Stimulated activated effector memory CD8-positive, alpha-beta T cell treated with anti-CD3 and anti-CD28 coated beads, Interleukin-12 subunit alpha, Interleukin-12 subunit beta, amount 100 ng/mL, for 72 hours (primary cell): ENCODE results near the gene METTL6.
A peak's percentile ranks its signal among the peaks of the same experiment; 100 is the strongest.
"Not testable (repeated sequence)": the region's sequence is repeated elsewhere in the genome, so short reads cannot be mapped to it uniquely, and the experiment has no call there.

Source experiments
- ATAC-seq: fragments of 150-1000 bp; cut with Tn5 transposase; 2 replicates; pipeline ENCODE4 v1.10.0; 2021
- DNase-seq, 2 donors: peaks; one replicate each; pipeline ENCODE4 v3.0.0; 2021 to 2022; ENCODE audit warnings: low spot score in 2 of 2
- H3K27ac Mint-ChIP-seq: one replicate; pipeline ENCODE4 v1.8.0; 2022; ENCODE audit warnings: mild to moderate bottlenecking, mixed read lengths
- H3K36me3 Mint-ChIP-seq: one replicate; pipeline ENCODE4 v1.8.0; 2022; ENCODE audit warnings: mild to moderate bottlenecking, mixed read lengths
- H3K4me1 Mint-ChIP-seq: one replicate; pipeline ENCODE4 v1.8.0; 2022; ENCODE audit warnings: mixed read lengths
- H3K4me3 Mint-ChIP-seq: one replicate; pipeline ENCODE4 v1.8.0; 2022; ENCODE audit warnings: mild to moderate bottlenecking, mixed read lengths
- H3K9me3 Mint-ChIP-seq: one replicate; pipeline ENCODE4 v1.8.0; 2022; ENCODE audit warnings: mixed read lengths

Gene METTL6

GRCh38 chr3:15377961-15378791 lies 49.2 kb downstream of the METTL6 start:
- ATAC-seq (peak; percentile 97), DNase-seq (peak; percentile 73 to 95)
- Mint-ChIP-seq H3K27ac (peak overlapping the region; percentile 94), H3K9me3 (no peaks in the 10 kb centered on the region), H3K36me3 (peaks cover 12% of the 10 kb centered on the region), H3K4me1 (peaks cover 17% of the 10 kb centered on the region), H3K4me3 (no peak overlapping the region)

DNA sequence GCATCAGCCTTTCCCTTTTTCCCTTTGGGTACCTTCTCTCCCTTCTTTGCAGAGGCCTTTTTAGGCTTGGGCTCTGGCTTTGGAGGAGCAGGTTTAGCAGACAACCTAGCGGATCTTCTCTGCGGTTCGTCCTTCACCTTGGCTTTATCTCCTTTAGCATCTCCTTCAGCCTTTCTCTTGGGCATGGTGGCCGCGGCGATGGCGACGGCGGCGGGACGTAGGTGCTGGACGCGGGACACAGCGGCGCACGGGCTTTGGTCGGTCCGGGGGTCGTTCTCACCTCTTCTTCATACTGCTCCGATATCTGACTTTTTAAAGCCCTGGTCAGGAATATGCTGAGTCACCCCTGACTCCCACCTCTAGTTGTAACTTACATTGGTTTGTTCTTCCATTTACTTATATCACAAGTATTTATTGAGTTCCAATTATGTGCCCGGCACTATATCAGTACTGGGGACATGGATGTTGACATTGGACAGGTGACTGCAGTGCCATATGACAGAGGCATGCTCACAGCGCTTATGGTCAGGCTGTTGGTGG lies 51.8 kb downstream of the METTL6 start:
- DNase-seq (no peak), ATAC-seq (no peak)
- peaks cover 17% of the 10 kb centered on the region for H3K4me1 Mint-ChIP-seq
- peak overlapping the region; percentile 94 for H3K27ac Mint-ChIP-seq
- no peaks in the 10 kb centered on the region for H3K9me3 Mint-ChIP-seq
- no peak overlapping the region for H3K4me3 Mint-ChIP-seq
- H3K36me3 Mint-ChIP-seq = peaks cover 12% of the 10 kb centered on the region

DNA sequence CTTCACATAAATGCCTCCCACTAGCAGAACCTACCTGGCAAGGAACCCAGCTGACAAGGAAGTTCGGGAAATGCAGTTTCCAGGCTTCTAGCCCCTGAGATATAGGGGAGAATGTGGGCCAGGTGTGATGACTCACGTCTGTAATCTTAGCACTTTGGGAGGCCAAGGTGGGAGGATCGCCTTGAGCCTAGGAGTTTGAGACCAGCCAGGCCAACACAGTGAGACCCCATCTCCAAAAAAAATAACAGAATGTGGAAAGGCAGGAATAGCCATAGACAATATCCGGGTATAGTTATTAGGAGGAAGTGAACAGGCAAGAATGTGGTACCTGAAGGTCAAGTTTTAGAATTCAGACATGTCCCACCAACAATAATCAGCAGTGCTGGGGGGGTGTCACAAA lies 54.4 kb downstream of the METTL6 start:
- no peak overlapping the region for H3K4me3 Mint-ChIP-seq
- no peaks in the 10 kb centered on the region for H3K9me3 Mint-ChIP-seq
- DNase-seq = no peak
- ATAC-seq = no peak
- H3K4me1 Mint-ChIP-seq = peaks cover 11% of the 10 kb centered on the region
- H3K36me3 Mint-ChIP-seq = peaks cover 7% of the 10 kb centered on the region
- no peak overlapping the region for H3K27ac Mint-ChIP-seq

- DNase-seq (no peak), ATAC-seq (no peak)
- Mint-ChIP-seq H3K9me3 (no peaks in the 10 kb centered on the region), H3K4me1 (peaks cover 14% of the 10 kb centered on the region), H3K27ac (no peak overlapping the region), H3K4me3 (no peak overlapping the region), H3K36me3 (peaks cover 5% of the 10 kb centered on the region)
Observed at GRCh38 chr3:15368561-15369135, 58.7 kb downstream of the METTL6 start.

GRCh38 chr3:15367059-15367458 lies 60.3 kb downstream of the METTL6 start:
- ATAC-seq = no peak

DNA sequence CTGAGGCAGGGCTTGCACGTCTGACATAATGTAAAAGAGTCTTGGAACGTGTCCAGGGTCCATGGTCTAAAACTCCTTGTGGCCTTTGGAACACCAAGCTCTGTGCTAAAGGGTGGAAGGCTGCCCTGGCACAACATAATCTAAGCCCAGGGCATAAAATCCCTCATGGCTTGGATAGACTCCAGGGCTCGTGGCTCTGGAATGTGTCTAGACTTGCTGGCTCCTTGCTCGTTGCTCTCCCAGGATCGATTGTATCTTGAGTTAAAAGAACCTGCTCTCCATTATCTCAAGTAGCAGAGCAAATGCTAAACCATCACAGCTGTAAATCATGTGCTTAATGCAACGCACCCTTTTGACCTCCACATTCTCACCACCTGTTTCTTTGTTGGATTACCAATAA lies 63.3 kb downstream of the METTL6 start:
- Mint-ChIP-seq H3K4me1 (peaks cover 42% of the 10 kb centered on the region), H3K36me3 (peaks cover 16% of the 10 kb centered on the region)
- not testable (repeated sequence) for ATAC-seq, H3K4me3 Mint-ChIP-seq, DNase-seq, H3K9me3 Mint-ChIP-seq, H3K27ac Mint-ChIP-seq

More at GRCh38 chr3:15367059-15367458, 60.3 kb downstream of the METTL6 start:
- H3K27ac Mint-ChIP-seq = no peak overlapping the region
- H3K9me3 Mint-ChIP-seq = no peaks in the 10 kb centered on the region
- H3K36me3 Mint-ChIP-seq = peaks cover 11% of the 10 kb centered on the region
- DNase-seq = no peak
- H3K4me3 Mint-ChIP-seq = no peak overlapping the region
- peaks cover 24% of the 10 kb centered on the region for H3K4me1 Mint-ChIP-seq

GRCh38 chr3:15361494-15362214 lies 65.7 kb downstream of the METTL6 start:
- H3K9me3 Mint-ChIP-seq = no peaks in the 10 kb centered on the region
- DNase-seq = peak; percentile 33 to 84
- ATAC-seq = peak; percentile 91
- H3K4me1 Mint-ChIP-seq = peaks cover 33% of the 10 kb centered on the region
- H3K27ac Mint-ChIP-seq = peak overlapping the region; percentile 81
- peak overlapping the region; percentile 72 for H3K4me3 Mint-ChIP-seq
- peaks cover 16% of the 10 kb centered on the region for H3K36me3 Mint-ChIP-seq

GRCh38 chr3:15360788-15361493 lies 66.4 kb downstream of the METTL6 start:
- Mint-ChIP-seq H3K9me3 (no peaks in the 10 kb centered on the region), H3K4me1 (peaks cover 40% of the 10 kb centered on the region), H3K36me3 (peaks cover 16% of the 10 kb centered on the region), H3K4me3 (peak overlapping the region; percentile 72), H3K27ac (peak overlapping the region; percentile 81)
- DNase-seq = no peak
- ATAC-seq = peak; percentile 4
